Neural crest cell (in vitro differentiated cells): ENCODE results near the gene SLC7A11. TPM values are rescaled to one million over a fixed set of nuclear protein-coding genes. Genes with fewer than 3 reads are reported as not detected.
"Not testable (repeated sequence)": the region's sequence is repeated elsewhere in the genome, so short reads cannot be mapped to it uniquely, and the experiment has no call there.

Experiments used
- DNase-seq: peaks from one replicate; pipeline ENCODE4 v3.0.0; 2021; ENCODE audit warnings: low read depth, mixed read lengths, low spot score
- H3K27ac Mint-ChIP-seq: one replicate; pipeline ENCODE4 v1.8.0; 2021; ENCODE audit warnings: mild to moderate bottlenecking, mixed read lengths; ENCODE audit not compliant: unreplicated experiment
- H3K27me3 Mint-ChIP-seq: 2 replicates; pipeline ENCODE4 v1.8.0; 2021; ENCODE audit warnings: low read depth, mild to moderate bottlenecking, mixed read lengths
- H3K36me3 Mint-ChIP-seq: 2 replicates; pipeline ENCODE4 v1.8.0; 2021; ENCODE audit warnings: low read depth, mild to moderate bottlenecking, mixed read lengths
- H3K4me1 Mint-ChIP-seq: 2 replicates; pipeline ENCODE4 v1.8.0; 2021; ENCODE audit warnings: mixed read lengths
- H3K4me3 Mint-ChIP-seq: one replicate; pipeline ENCODE4 v1.8.0; 2021; ENCODE audit warnings: mild to moderate bottlenecking, mixed read lengths
- H3K9me3 Mint-ChIP-seq: 2 replicates; pipeline ENCODE4 v1.8.0; 2021; ENCODE audit warnings: mixed read lengths
- total RNA-seq: library from RNA; stranded (reverse); gene quantifications from 2 replicates; pipeline ENCODE4 v1.2.1, GENCODE V29; 2021
- TF ChIP-seq, protein P1 (sequence below): fragments of 200-600 bp; sonication (generic); conservative IDR thresholded peaks from 2 replicates; pipeline ENCODE4 v1.5.0; 2021; ENCODE audit warnings: antibody characterized with exemption, mild to moderate bottlenecking

SLC7A11 gene
- total RNA-seq, 1 donor from 2014 or later = 18.7 TPM

- Mint-ChIP-seq H3K9me3 (peaks cover 4% of the 10 kb centered on the region), H3K4me1 (peaks cover 55% of the 10 kb centered on the region), H3K36me3 (peaks cover 5% of the 10 kb centered on the region), H3K27me3 (no peaks in the 10 kb centered on the region), H3K4me3 (peak overlapping the region; percentile 94), H3K27ac (peak overlapping the region; percentile 43)
- no peak for DNase-seq
- TF ChIP-seq, protein P1, sequence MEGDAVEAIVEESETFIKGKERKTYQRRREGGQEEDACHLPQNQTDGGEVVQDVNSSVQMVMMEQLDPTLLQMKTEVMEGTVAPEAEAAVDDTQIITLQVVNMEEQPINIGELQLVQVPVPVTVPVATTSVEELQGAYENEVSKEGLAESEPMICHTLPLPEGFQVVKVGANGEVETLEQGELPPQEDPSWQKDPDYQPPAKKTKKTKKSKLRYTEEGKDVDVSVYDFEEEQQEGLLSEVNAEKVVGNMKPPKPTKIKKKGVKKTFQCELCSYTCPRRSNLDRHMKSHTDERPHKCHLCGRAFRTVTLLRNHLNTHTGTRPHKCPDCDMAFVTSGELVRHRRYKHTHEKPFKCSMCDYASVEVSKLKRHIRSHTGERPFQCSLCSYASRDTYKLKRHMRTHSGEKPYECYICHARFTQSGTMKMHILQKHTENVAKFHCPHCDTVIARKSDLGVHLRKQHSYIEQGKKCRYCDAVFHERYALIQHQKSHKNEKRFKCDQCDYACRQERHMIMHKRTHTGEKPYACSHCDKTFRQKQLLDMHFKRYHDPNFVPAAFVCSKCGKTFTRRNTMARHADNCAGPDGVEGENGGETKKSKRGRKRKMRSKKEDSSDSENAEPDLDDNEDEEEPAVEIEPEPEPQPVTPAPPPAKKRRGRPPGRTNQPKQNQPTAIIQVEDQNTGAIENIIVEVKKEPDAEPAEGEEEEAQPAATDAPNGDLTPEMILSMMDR = no peak
Measured at GRCh38 chr4:138239491-138239890, 2.7 kb downstream of the SLC7A11 start.

DNA sequence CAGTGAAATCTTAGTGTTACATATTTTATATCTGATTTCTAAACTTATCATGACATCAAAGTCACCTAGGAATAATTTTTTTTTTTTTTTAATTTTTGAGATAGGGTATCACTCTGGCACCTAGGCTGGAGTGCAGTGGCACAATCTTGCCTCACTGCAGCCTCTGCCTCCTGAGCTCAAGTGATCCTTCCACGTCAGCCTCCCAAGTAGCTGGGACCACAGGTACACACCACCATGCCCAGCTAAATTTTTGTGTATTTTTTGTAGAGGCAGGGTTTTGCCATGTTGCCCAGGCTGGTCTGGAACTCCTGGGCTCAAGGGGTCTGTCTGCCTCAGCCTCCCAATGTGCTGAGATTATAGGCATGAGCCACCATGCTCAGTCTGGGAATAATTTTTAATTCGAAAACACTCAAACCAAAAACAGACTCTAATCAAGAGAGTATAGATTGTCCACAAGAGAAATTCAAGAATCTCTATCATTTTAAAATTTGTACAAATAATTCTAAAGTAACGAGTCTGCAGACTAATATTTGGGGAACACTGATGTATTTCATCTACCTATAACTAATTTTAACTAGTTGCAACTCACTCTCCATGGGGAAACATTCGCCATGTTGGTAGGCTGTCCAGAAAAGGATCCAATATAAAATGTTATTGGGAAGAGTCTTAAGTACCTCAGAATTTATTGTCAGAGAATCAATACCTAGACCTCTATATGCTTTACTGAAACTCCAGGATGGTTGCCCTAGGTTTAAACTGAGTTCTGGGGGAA, 3.4 kb downstream of the SLC7A11 start:
- Mint-ChIP-seq H3K9me3 (peaks cover 4% of the 10 kb centered on the region), H3K27ac (no peak overlapping the region), H3K4me3 (peak overlapping the region; percentile 94), H3K36me3 (peaks cover 7% of the 10 kb centered on the region), H3K4me1 (peaks cover 49% of the 10 kb centered on the region), H3K27me3 (no peaks in the 10 kb centered on the region)
- TF ChIP-seq, protein P1 = no peak
- no peak for DNase-seq

DNA sequence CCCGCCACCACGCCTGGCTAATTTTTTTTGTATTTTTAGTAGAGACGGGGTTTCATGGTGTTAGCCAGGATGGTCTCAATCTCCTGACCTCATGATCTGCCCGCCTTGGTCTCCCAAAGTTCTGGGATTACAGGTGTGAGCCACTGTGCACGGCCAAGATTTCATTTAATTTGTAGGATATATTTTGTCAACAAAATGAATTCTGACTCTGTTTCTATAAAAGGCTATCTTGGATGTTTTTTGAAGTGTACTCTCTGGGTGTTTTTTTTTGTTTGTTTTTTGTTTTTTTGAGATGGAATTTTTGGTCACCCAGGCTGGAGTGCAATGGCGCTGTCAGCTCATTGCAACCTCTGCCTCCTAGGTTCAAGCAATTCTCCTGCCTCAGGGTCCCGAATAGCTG, 5.0 kb downstream of the SLC7A11 start:
- Mint-ChIP-seq H3K4me3 (peak overlapping the region; percentile 47), H3K4me1 (peaks cover 39% of the 10 kb centered on the region), H3K36me3 (peaks cover 11% of the 10 kb centered on the region)
- not testable (repeated sequence) for H3K27ac Mint-ChIP-seq, H3K27me3 Mint-ChIP-seq, DNase-seq, H3K9me3 Mint-ChIP-seq

DNA sequence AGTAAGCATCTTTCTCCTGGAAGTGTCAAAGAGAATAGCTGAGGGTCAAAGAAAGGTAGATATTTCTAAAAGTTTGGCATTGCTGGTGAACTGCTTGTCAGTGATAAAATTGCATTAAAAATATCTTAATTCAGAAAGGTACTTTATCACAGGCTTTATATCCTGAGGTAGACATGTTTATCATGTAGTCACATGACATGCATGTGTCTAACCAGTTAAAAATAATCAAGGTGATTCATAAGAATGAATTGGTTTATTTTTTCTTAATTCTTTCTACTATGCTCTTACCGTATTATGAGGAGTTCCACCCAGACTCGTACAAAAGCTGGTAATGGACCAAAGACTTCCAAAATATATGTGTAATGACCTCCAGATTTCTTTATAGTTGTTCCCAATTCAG, 6.1 kb downstream of the SLC7A11 start:
- Mint-ChIP-seq H3K36me3 (peaks cover 14% of the 10 kb centered on the region), H3K27me3 (no peaks in the 10 kb centered on the region), H3K9me3 (peaks cover 4% of the 10 kb centered on the region), H3K4me1 (peaks cover 28% of the 10 kb centered on the region), H3K4me3 (peak overlapping the region; percentile 11), H3K27ac (no peak overlapping the region)
- no peak for DNase-seq
- TF ChIP-seq, protein P1 = no peak

DNA sequence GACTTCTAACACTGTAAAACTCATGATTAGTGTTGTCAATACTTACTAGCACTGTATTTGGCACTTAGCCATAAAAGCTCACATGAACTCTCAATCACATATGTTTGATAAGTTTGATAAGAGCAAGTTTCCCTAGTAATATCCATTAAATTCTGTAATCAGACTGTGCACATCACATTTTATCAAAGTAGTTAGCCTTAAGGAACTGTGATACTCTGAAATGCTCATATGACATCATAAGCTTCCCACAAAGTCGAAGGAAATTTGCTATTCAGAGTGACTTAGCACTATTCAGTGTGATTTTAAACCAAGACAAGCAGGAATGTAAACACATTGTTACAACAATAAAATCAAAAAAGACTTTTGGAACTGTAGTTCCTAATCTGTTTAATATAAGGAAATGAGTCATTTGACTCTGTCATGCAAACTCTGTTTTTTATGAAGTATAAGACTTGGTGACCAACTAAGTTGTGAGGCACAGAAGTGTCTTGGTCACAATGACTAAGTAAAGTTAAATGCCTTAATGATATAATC, 6.7 kb downstream of the SLC7A11 start:
- no peak for DNase-seq
- peaks cover 4% of the 10 kb centered on the region for H3K9me3 Mint-ChIP-seq
- peaks cover 16% of the 10 kb centered on the region for H3K36me3 Mint-ChIP-seq
- H3K27me3 Mint-ChIP-seq = no peaks in the 10 kb centered on the region
- H3K4me3 Mint-ChIP-seq = no peak overlapping the region
- H3K27ac Mint-ChIP-seq = no peak overlapping the region
- TF ChIP-seq, protein P1 = no peak
- H3K4me1 Mint-ChIP-seq = peaks cover 23% of the 10 kb centered on the region

- peaks cover 15% of the 10 kb centered on the region for H3K4me1 Mint-ChIP-seq
- peaks cover 17% of the 10 kb centered on the region for H3K36me3 Mint-ChIP-seq
- no peak overlapping the region for H3K27ac Mint-ChIP-seq
- H3K4me3 Mint-ChIP-seq = no peak overlapping the region
- TF ChIP-seq, protein P1 = no peak
- no peak for DNase-seq
- H3K27me3 Mint-ChIP-seq = no peaks in the 10 kb centered on the region
- H3K9me3 Mint-ChIP-seq = peaks cover 4% of the 10 kb centered on the region
Measured at GRCh38 chr4:138234248-138234647, 7.9 kb downstream of the SLC7A11 start.
